DOHH2 (cell line): ENCODE results near the gene CPM.

Source experiments
- H3F3A ChIP-seq: fragments of 200-600 bp; sonication (generic), shearing (Covaris generic); 2 replicates; pipeline ENCODE4 v1.6.0; 2016; ENCODE audit warnings: antibody characterized with exemption, mild to moderate bottlenecking; ENCODE audit not compliant: control insufficient read depth, insufficient read depth
- H3K27ac ChIP-seq: fragments of 200-600 bp; sonication (generic); 2 replicates; pipeline ENCODE4 v1.5.1; 2014; ENCODE audit warnings: low read depth, mild to moderate bottlenecking, low read length, moderate library complexity
- H3K27me3 ChIP-seq: fragments of 200-600 bp; sonication (generic); 2 replicates; pipeline ENCODE4 v1.6.1; 2014; ENCODE audit warnings: mild to moderate bottlenecking, low read length, mixed read lengths; ENCODE audit not compliant: control insufficient read depth
- H3K36me3 ChIP-seq: fragments of 200-600 bp; sonication (generic); 2 replicates; pipeline ENCODE4 v1.6.1; 2014; ENCODE audit warnings: mild to moderate bottlenecking, low read length, moderate library complexity, mixed read lengths; ENCODE audit not compliant: control insufficient read depth
- H3K4me1 ChIP-seq: fragments of 200-600 bp; sonication (generic); 2 replicates; pipeline ENCODE4 v1.6.1; 2014; ENCODE audit warnings: mild to moderate bottlenecking, low read length, mixed read lengths; ENCODE audit not compliant: control insufficient read depth
- H3K4me2 ChIP-seq: fragments of 200-600 bp; sonication (generic); 2 replicates; pipeline ENCODE4 v1.6.0; 2014; ENCODE audit warnings: mild to moderate bottlenecking, low read length, moderate library complexity
- H3K4me3 ChIP-seq: fragments of 200-600 bp; sonication (generic); 2 replicates; pipeline ENCODE4 v1.5.1; 2014; ENCODE audit warnings: mild to moderate bottlenecking, low read length, mixed read lengths
- H3K79me2 ChIP-seq: fragments of 200-600 bp; sonication (generic); 2 replicates; pipeline ENCODE4 v1.6.1; 2014; ENCODE audit warnings: mild to moderate bottlenecking, low read length, mixed read lengths; ENCODE audit not compliant: control insufficient read depth
- H3K9me2 ChIP-seq: fragments of 200-600 bp; sonication (generic); replicated peaks from 2 replicates; pipeline ENCODE4 v1.6.1; 2014; ENCODE audit warnings: mild to moderate bottlenecking, low read length, mixed read lengths; ENCODE audit not compliant: control insufficient read depth
- H3K9me3 ChIP-seq: fragments of 200-600 bp; sonication (generic); 2 replicates; pipeline ENCODE4 v1.6.1; 2014; ENCODE audit warnings: antibody characterized with exemption, low read length, mixed read lengths; ENCODE audit not compliant: control insufficient read depth, insufficient read depth
- H4K20me1 ChIP-seq: fragments of 200-600 bp; sonication (generic); 2 replicates; pipeline ENCODE4 v1.6.0; 2014; ENCODE audit warnings: low read depth, mild to moderate bottlenecking, antibody characterized with exemption, low read length, moderate library complexity; ENCODE audit not compliant: control insufficient read depth, insufficient read depth
- CTCF ChIP-seq: fragments of 200-600 bp; sonication (generic); IDR thresholded peaks from one replicate; pipeline ENCODE4 v1.5.1; 2014; ENCODE audit warnings: antibody characterized with exemption, mild to moderate bottlenecking, low read depth, low read length; ENCODE audit not compliant: poor library complexity, severe bottlenecking
- EZH2phosphoT487 ChIP-seq: fragments of 200-600 bp; sonication (generic); IDR thresholded peaks from 2 replicates; pipeline ENCODE4 v1.6.1; 2017; ENCODE audit warnings: borderline replicate concordance, mild to moderate bottlenecking, antibody characterized with exemption, low read length, moderate library complexity, mixed read lengths

CPM gene

DNA sequence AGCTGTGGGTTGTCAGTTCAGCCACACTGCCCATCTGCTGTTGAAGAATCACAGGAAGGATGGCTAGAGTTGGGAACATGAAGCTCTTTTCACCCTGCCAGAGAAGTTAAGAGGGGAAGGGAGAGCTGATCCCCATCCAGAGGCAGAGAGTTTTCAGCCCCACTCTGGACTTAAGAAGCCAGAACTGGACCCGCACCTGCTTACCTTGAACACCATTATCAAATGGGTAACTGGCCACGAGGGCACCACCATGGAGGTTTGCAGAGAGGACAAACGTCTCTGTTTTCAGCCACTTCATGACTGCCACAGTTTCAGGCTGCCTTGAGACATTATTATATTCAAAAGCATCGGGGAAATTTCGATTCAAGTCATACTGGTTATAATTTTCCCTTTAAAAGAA, 63.0 kb downstream of the CPM start:
- Histone ChIP-seq H3K79me2 (no peaks in the 10 kb centered on the region), H3K27me3 (no peaks in the 10 kb centered on the region), H3K4me2 (no peak overlapping the region), H3K27ac (no peak overlapping the region), H3K4me1 (peaks cover 68% of the 10 kb centered on the region), H3K9me3 (no peaks in the 10 kb centered on the region), H4K20me1 (no peaks in the 10 kb centered on the region), H3K9me2 (no peaks in the 10 kb centered on the region), H3K36me3 (peaks cover 69% of the 10 kb centered on the region), H3K4me3 (no peak overlapping the region), H3F3A (no peaks in the 10 kb centered on the region)
- TF ChIP-seq EZH2phosphoT487 (no peak), CTCF (no peak)

DNA sequence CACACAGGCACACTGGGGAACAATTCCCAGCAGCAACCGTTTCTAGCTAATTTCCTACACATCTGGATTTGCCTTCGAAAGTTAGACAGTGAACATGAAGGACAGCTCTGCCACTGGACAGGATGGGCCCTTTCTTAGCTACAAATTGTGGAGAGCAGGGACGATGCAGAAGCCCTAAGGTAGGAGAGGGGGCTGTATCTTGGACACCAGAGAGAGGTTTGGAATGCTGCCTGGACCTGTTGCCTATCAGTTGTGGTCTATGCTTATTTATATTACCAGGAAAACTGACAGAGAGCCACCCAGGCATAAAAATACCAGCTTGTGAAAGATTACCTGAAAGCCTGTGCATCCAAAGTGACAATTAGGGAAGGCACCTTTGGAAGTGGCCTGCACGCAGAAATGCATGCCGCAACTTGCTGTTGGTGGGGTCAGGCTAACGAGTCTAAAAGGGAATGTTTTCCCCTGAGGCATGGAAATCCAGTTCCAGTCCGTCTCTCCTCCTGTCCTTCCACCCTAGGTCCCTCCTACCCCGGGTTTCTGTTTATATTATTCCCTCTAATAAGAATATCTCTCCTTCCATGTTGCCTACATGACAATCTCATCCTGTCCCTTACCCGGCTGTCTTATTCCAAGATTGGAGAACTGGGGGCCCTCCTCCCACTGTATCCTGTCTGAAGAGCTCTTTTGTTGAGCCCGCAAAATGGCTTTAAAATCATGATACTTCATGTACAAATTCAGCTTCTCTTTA, 64.8 kb downstream of the CPM start:
- Histone ChIP-seq H3F3A (no peaks in the 10 kb centered on the region), H3K4me3 (no peak overlapping the region), H4K20me1 (no peaks in the 10 kb centered on the region), H3K9me2 (no peaks in the 10 kb centered on the region), H3K4me1 (peaks cover 64% of the 10 kb centered on the region), H3K9me3 (no peaks in the 10 kb centered on the region), H3K27ac (no peak overlapping the region), H3K4me2 (no peak overlapping the region), H3K27me3 (no peaks in the 10 kb centered on the region), H3K79me2 (no peaks in the 10 kb centered on the region), H3K36me3 (peaks cover 68% of the 10 kb centered on the region)
- TF ChIP-seq EZH2phosphoT487 (no peak), CTCF (no peak)

- no peak for TF ChIP-seq CTCF
- peaks cover 68% of the 10 kb centered on the region for H3K36me3 ChIP-seq
- H3K4me2 ChIP-seq = no peak overlapping the region
These were observed 65.4 kb downstream of the CPM start for GRCh38 chr12:68867606-68868005.

More at GRCh38 chr12:68867606-68868005, 65.4 kb downstream of the CPM start:
- H3K4me3 ChIP-seq = no peak overlapping the region
- no peaks in the 10 kb centered on the region for H3K9me2 ChIP-seq
- no peaks in the 10 kb centered on the region for H3F3A ChIP-seq
- H4K20me1 ChIP-seq = no peaks in the 10 kb centered on the region
- peaks cover 58% of the 10 kb centered on the region for H3K4me1 ChIP-seq
- no peaks in the 10 kb centered on the region for H3K9me3 ChIP-seq
- no peaks in the 10 kb centered on the region for H3K79me2 ChIP-seq
- no peaks in the 10 kb centered on the region for H3K27me3 ChIP-seq
- no peak overlapping the region for H3K27ac ChIP-seq
